Measurements from ENCODE around the gene AFF4.

GRCh38 chr5:132965120-132965519 lies 1.7 kb upstream of the AFF4 start:
- TF ChIP-seq SMC3 (conservative IDR thresholded peaks at IDR 0.05; ENCODE audit: poor library complexity) (no peak), CTCF (IDR thresholded peaks at IDR 0.05; ENCODE audit: poor library complexity, severe bottlenecking) (no peak), RAD21 (conservative IDR thresholded peaks at IDR 0.05) (no peak), TAF1 (IDR thresholded peaks at IDR 0.05; ENCODE audit: low read depth) (no peak)

All from neural cell (in vitro differentiated cells).